NCI-H2196 treated with DMSO at 0.1 percent for 48 hours (cell line): ENCODE data around the gene DUOX1.
A peak's percentile ranks its signal among the peaks of the same experiment; 100 is the strongest.

Experiments
- DNase-seq: peaks from one replicate; lab custom pipeline; 2025; ENCODE audit not compliant: unreplicated experiment; lab: John Stamatoyannopoulos, UW

Gene DUOX1

GRCh38 chr15:45139770-45140169, 10.0 kb downstream of the DUOX1 start:
- DNase-seq = no peak

GRCh38 chr15:45140557-45141250, 10.9 kb downstream of the DUOX1 start:
- no peak for DNase-seq

- DNase-seq = no peak
These were observed 11.6 kb downstream of the DUOX1 start for GRCh38 chr15:45141386-45141785.

- no peak for DNase-seq
These were observed 13.3 kb downstream of the DUOX1 start for GRCh38 chr15:45143056-45143455.

GRCh38 chr15:45143946-45144345, 14.2 kb downstream of the DUOX1 start:
- DNase-seq = no peak

GRCh38 chr15:45144775-45145174, 15.0 kb downstream of the DUOX1 start:
- no peak for DNase-seq

GRCh38 chr15:45146405-45146804, 16.6 kb downstream of the DUOX1 start:
- DNase-seq = no peak

- DNase-seq = no peak
These were observed 17.8 kb downstream of the DUOX1 start for GRCh38 chr15:45147606-45148005.

GRCh38 chr15:45148076-45149059, 18.6 kb downstream of the DUOX1 start:
- DNase-seq = no peak

- DNase-seq = no peak
These were observed 19.3 kb downstream of the DUOX1 start for GRCh38 chr15:45149060-45149459.

GRCh38 chr15:45150481-45150880, 20.7 kb downstream of the DUOX1 start:
- DNase-seq = no peak

GRCh38 chr15:45150997-45151396, 21.2 kb downstream of the DUOX1 start:
- no peak for DNase-seq

GRCh38 chr15:45151998-45152828, 22.4 kb downstream of the DUOX1 start:
- DNase-seq = no peak

GRCh38 chr15:45155739-45156138, 25.9 kb downstream of the DUOX1 start:
- DNase-seq = no peak

GRCh38 chr15:45156744-45157455, 27.1 kb downstream of the DUOX1 start:
- no peak for DNase-seq

GRCh38 chr15:45157974-45158373, 28.2 kb downstream of the DUOX1 start:
- DNase-seq = no peak

GRCh38 chr15:45161666-45162065, 31.9 kb downstream of the DUOX1 start:
- DNase-seq = no peak

GRCh38 chr15:45162771-45163507, 33.1 kb downstream of the DUOX1 start:
- peak; percentile 39 for DNase-seq

GRCh38 chr15:45163508-45163856, 33.7 kb downstream of the DUOX1 start:
- DNase-seq = no peak

- no peak for DNase-seq
These were observed 35.1 kb downstream of the DUOX1 start for GRCh38 chr15:45164914-45165313.
